Nephron progenitor cell (in vitro differentiated cells): ENCODE results near the gene DIRAS1.

Experiments used
- DNase-seq: peaks from one replicate; pipeline ENCODE4 v3.0.0; 2021
- H3K27ac Mint-ChIP-seq: 2 replicates; pipeline ENCODE4 v1.8.0; 2021; ENCODE audit warnings: mild to moderate bottlenecking, moderate library complexity, mixed read lengths
- H3K27me3 Mint-ChIP-seq: 2 replicates; pipeline ENCODE4 v1.8.0; 2021; ENCODE audit warnings: mild to moderate bottlenecking, low read depth, mixed read lengths; ENCODE audit not compliant: poor library complexity
- H3K36me3 Mint-ChIP-seq: 2 replicates; pipeline ENCODE4 v1.8.0; 2021; ENCODE audit warnings: low read depth, mixed read lengths
- H3K4me1 Mint-ChIP-seq: 2 replicates; pipeline ENCODE4 v1.8.0; 2021; ENCODE audit warnings: mixed read lengths
- H3K4me3 Mint-ChIP-seq: 2 replicates; pipeline ENCODE4 v1.8.0; 2021; ENCODE audit warnings: mild to moderate bottlenecking, moderate library complexity, mixed read lengths
- H3K9me3 Mint-ChIP-seq: 2 replicates; pipeline ENCODE4 v1.8.0; 2021; ENCODE audit warnings: mild to moderate bottlenecking, moderate library complexity, mixed read lengths
- TF ChIP-seq, protein P1 (sequence below): fragments of 200-600 bp; sonication (generic); IDR thresholded peaks from 2 replicates; pipeline ENCODE4 v1.5.0; 2021; ENCODE audit warnings: antibody characterized with exemption

The DIRAS1 gene

GRCh38 chr19:2722541-2723344 is 1.6 kb upstream of the DIRAS1 start:
- no peak for DNase-seq
- Mint-ChIP-seq H3K4me3 (peak overlapping the region; percentile 38), H3K4me1 (peaks cover 12% of the 10 kb centered on the region), H3K27ac (no peak overlapping the region), H3K27me3 (peaks cover 86% of the 10 kb centered on the region), H3K9me3 (no peaks in the 10 kb centered on the region), H3K36me3 (no peaks in the 10 kb centered on the region)
- TF ChIP-seq, protein P1, sequence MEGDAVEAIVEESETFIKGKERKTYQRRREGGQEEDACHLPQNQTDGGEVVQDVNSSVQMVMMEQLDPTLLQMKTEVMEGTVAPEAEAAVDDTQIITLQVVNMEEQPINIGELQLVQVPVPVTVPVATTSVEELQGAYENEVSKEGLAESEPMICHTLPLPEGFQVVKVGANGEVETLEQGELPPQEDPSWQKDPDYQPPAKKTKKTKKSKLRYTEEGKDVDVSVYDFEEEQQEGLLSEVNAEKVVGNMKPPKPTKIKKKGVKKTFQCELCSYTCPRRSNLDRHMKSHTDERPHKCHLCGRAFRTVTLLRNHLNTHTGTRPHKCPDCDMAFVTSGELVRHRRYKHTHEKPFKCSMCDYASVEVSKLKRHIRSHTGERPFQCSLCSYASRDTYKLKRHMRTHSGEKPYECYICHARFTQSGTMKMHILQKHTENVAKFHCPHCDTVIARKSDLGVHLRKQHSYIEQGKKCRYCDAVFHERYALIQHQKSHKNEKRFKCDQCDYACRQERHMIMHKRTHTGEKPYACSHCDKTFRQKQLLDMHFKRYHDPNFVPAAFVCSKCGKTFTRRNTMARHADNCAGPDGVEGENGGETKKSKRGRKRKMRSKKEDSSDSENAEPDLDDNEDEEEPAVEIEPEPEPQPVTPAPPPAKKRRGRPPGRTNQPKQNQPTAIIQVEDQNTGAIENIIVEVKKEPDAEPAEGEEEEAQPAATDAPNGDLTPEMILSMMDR = no peak

GRCh38 chr19:2721570-2722540 is 683 bp upstream of the DIRAS1 start:
- H3K36me3 Mint-ChIP-seq = no peaks in the 10 kb centered on the region
- TF ChIP-seq, protein P1 = no peak
- no peak overlapping the region for H3K27ac Mint-ChIP-seq
- peak overlapping the region; percentile 72 for H3K4me3 Mint-ChIP-seq
- H3K27me3 Mint-ChIP-seq = peaks cover 77% of the 10 kb centered on the region
- DNase-seq = peak; percentile 30
- H3K9me3 Mint-ChIP-seq = no peaks in the 10 kb centered on the region
- H3K4me1 Mint-ChIP-seq = peaks cover 12% of the 10 kb centered on the region

GRCh38 chr19:2719920-2720776 is 1.0 kb downstream of the DIRAS1 start:
- Mint-ChIP-seq H3K36me3 (no peaks in the 10 kb centered on the region), H3K4me3 (peak overlapping the region; percentile 61), H3K27ac (no peak overlapping the region), H3K9me3 (peaks cover 9% of the 10 kb centered on the region), H3K4me1 (peaks cover 12% of the 10 kb centered on the region), H3K27me3 (peaks cover 66% of the 10 kb centered on the region)
- TF ChIP-seq, protein P1 = no peak
- DNase-seq = peak; percentile 29

DNA sequence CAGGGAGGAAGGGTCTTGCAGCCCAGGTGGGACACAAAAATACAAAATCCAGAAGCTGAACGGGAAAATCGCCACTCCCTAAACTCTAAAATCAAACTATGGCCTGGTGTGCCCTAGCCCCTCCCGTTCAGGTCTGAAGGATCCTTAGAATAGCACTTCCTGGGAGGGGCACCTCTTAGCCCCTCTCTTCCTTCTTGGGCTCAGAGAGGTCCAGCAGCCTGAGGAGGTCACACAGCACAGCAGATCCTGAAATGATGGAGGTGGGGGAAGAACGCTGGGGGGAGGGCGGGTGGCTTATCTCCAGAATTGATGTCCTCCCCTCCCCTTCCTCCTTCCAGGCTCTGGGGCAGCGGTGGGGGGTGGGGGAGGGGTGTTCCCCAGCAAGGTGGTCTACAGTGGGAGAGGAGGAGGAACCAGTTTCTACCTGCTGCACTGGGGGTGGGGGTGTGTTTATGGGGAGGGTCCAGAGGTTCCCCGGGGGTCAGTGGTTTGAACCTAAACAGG is 1.9 kb downstream of the DIRAS1 start:
- Mint-ChIP-seq H3K4me1 (peaks cover 9% of the 10 kb centered on the region), H3K36me3 (no peaks in the 10 kb centered on the region), H3K4me3 (peak overlapping the region; percentile 61), H3K27ac (no peak overlapping the region), H3K27me3 (peaks cover 63% of the 10 kb centered on the region), H3K9me3 (peaks cover 12% of the 10 kb centered on the region)
- DNase-seq = no peak
- TF ChIP-seq, protein P1 = no peak
